ENCODE measurements around the gene THYN1. TPM values are rescaled to one million over a fixed set of nuclear protein-coding genes. Genes with fewer than 3 reads are reported as not detected.

The THYN1 gene
- total and polyA plus RNA-seq, 2 donors (not counting 3 experiments of a cell fraction or from before 2014, with no cell fraction given), result 35.7 to 38.0 TPM

DNA sequence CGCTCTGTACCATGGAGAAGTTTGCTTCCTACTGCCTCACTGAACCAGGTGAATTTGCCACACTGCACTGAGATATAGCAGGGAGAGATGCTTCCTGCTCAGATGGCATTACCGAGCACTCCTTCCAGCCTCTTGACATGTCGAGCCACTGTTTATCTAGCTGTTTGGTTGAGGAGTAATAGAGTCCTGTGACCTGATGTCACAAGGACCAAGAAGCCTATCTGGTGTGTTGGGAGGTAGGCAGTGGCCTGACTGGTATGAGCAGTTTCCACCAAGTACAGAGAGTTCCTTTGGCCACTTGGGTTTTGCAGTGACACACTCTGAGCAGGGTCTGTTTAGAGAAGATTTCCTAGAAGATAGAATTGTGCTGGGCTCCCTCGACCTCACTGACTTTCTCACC, 5.4 kb upstream of the THYN1 start:
- no peaks in the 10 kb centered on the region for H3K27me3 ChIP-seq (ENCODE audit: control insufficient read depth in 2 of 2, insufficient read depth in 2 of 2, low read length in 2 of 2)
- DNase-seq (ENCODE audit: low read depth, low spot score) (no peak), FAIRE-seq (no peak)
- H3K9me3 ChIP-seq (replicated peaks; ENCODE audit: control insufficient read depth, insufficient read depth, low read length), result no peaks in the 10 kb centered on the region
- peaks cover 6% of the 10 kb centered on the region for H3K4me1 ChIP-seq (ENCODE audit: control insufficient read depth, extremely low read depth, insufficient read depth, low read length)
- dilution Hi-C loops (cut with MboI; ENCODE audit: extremely low pct_ligation_motif_present, low sequenced_read_pairs) (no loop called here), intact Hi-C loops (cut with micrococcal nuclease) (no loop called here)
- H4K20me1 ChIP-seq (replicated peaks; ENCODE audit: control insufficient read depth, extremely low read depth, insufficient read depth, low read length), result no peaks in the 10 kb centered on the region
- H3K9ac ChIP-seq (replicated peaks; ENCODE audit: extremely low read depth, insufficient read depth, low read length), result no peak overlapping the region
- ChIA-PET CTCF (interaction anchor here (1.6 kb wide), 1 partner anchor 33 kb away, joined by 3 read pairs; no protein-coding TSS in a partner anchor), POLR2A (no interaction called here)
- H3K4me2 ChIP-seq (ENCODE audit: insufficient read depth, low read length), result no peak overlapping the region
- H3K27ac ChIP-seq (ENCODE audit: insufficient read depth, low read depth, low read length), result no peak overlapping the region
- H3K79me2 ChIP-seq (ENCODE audit: control insufficient read depth, insufficient read depth, low read length), result peaks cover 6% of the 10 kb centered on the region
- BruUV-seq (replicated peaks), result no TSS peak
- TF ChIP-seq, protein P1, sequence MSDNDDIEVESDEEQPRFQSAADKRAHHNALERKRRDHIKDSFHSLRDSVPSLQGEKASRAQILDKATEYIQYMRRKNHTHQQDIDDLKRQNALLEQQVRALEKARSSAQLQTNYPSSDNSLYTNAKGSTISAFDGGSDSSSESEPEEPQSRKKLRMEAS (IDR thresholded peaks at IDR 0.05; ENCODE audit: insufficient read depth, insufficient read length), result no peak
- TF ChIP-seq JUN (IDR thresholded peaks at IDR 0.05; ENCODE audit: borderline replicate concordance, insufficient read depth, insufficient read length, low read depth), result no peak
- no peak for TF ChIP-seq EZH2 (IDR thresholded peaks at IDR 0.05; ENCODE audit: borderline replicate concordance, low read depth, low read length, severe bottlenecking)
- no peak for TF ChIP-seq POLR2AphosphoS5 (IDR thresholded peaks at IDR 0.05; ENCODE audit: insufficient read depth, low read depth, low read length)
- TF ChIP-seq POLR2A (IDR thresholded peaks at IDR 0.05; ENCODE audit: low read depth, low read length), result no peak
- TF ChIP-seq MYC (IDR thresholded peaks at IDR 0.05; ENCODE audit: low read depth, low read length), result no peak
- no peak for TF ChIP-seq FOS (IDR thresholded peaks at IDR 0.05; ENCODE audit: borderline replicate concordance, insufficient read depth, low read length)
- no peak for TF ChIP-seq GATA2 (IDR thresholded peaks at IDR 0.05; ENCODE audit: insufficient read depth, insufficient read length, low read depth, low read length)
- TF ChIP-seq, protein P2, sequence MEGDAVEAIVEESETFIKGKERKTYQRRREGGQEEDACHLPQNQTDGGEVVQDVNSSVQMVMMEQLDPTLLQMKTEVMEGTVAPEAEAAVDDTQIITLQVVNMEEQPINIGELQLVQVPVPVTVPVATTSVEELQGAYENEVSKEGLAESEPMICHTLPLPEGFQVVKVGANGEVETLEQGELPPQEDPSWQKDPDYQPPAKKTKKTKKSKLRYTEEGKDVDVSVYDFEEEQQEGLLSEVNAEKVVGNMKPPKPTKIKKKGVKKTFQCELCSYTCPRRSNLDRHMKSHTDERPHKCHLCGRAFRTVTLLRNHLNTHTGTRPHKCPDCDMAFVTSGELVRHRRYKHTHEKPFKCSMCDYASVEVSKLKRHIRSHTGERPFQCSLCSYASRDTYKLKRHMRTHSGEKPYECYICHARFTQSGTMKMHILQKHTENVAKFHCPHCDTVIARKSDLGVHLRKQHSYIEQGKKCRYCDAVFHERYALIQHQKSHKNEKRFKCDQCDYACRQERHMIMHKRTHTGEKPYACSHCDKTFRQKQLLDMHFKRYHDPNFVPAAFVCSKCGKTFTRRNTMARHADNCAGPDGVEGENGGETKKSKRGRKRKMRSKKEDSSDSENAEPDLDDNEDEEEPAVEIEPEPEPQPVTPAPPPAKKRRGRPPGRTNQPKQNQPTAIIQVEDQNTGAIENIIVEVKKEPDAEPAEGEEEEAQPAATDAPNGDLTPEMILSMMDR (IDR thresholded peaks at IDR 0.05; ENCODE audit: extremely low read depth in 1 of 2, insufficient read depth in 1 of 2, low read depth in 1 of 2, low read length in 2 of 2), result no peak
- no peak overlapping the region for H3K4me3 ChIP-seq (replicated peaks in 1 of 3; ENCODE audit: insufficient read depth in 1 of 3, low read depth in 1 of 3, low read length in 3 of 3)
- no peak overlapping the region for H2AFZ ChIP-seq (ENCODE audit: low read depth, low read length)
- peaks cover 6 to 17% of the 10 kb centered on the region in 2 experiments for H3K36me3 ChIP-seq (ENCODE audit: control insufficient read depth in 2 of 2, extremely low read depth in 1 of 2, insufficient read depth in 2 of 2, low read length in 2 of 2)
- no peaks in the 10 kb centered on the region for H3K9me1 ChIP-seq (replicated peaks; ENCODE audit: control insufficient read depth, extremely low read depth, insufficient read depth, low read length)

All from endothelial cell of umbilical vein (primary cell).